ENCODE measurements around the gene EPHB1.

The EPHB1 gene

GRCh38 chr3:134794950-134795745 lies at the start of gene EPHB1:
EPHB1 (plus strand) TSS chr3:134795260.
- H3K4me3 Mint-ChIP-seq = peak within 1 kb of the TSS; percentile 81 to 85
- ATAC-seq (peak; percentile 87), DNase-seq (peak; percentile 73)
- no peak within 1 kb of the TSS for H3K27ac Mint-ChIP-seq
- peaks cover 24% of the 10 kb centered on the region for H3K4me1 Mint-ChIP-seq
- peaks cover 89% of the 10 kb centered on the region for H3K27me3 Mint-ChIP-seq
- H3K9me3 Mint-ChIP-seq = no peaks in the 10 kb centered on the region

DNA sequence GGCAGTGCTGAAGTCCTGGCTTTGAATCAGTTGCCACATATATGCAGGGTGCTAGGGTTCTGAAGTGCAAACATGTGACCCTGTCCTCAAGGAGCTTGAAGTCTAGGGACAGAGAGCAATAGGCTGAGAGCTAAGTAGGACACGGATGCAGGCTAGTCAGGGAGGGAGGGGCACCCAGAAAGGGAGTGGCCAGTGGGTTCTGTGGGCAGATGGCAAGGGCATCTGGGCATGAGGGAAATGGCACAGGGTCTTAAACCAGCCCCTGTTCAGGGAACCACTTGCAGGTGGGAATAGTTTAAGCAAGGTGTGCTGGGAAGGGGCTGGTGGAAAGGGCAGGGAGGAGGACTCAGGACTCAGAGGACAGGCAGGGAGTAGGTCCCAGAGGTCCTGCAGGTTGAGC lies 46.4 kb upstream of the EPHB1 start:
- ATAC-seq (no peak), DNase-seq (no peak)
- H3K4me3 Mint-ChIP-seq = no peak overlapping the region
- peaks cover 19% of the 10 kb centered on the region for H3K27me3 Mint-ChIP-seq
- no peak overlapping the region for H3K27ac Mint-ChIP-seq
- no peaks in the 10 kb centered on the region for H3K9me3 Mint-ChIP-seq
- H3K4me1 Mint-ChIP-seq = no peaks in the 10 kb centered on the region

- ATAC-seq = no peak
- H3K4me3 Mint-ChIP-seq = no peak overlapping the region
- H3K27me3 Mint-ChIP-seq = peaks cover 22% of the 10 kb centered on the region
- no peak overlapping the region for H3K27ac Mint-ChIP-seq
- H3K4me1 Mint-ChIP-seq = no peaks in the 10 kb centered on the region
- DNase-seq = no peak
- no peaks in the 10 kb centered on the region for H3K9me3 Mint-ChIP-seq
Measured at GRCh38 chr3:134749174-134749573, 45.9 kb upstream of the EPHB1 start.

DNA sequence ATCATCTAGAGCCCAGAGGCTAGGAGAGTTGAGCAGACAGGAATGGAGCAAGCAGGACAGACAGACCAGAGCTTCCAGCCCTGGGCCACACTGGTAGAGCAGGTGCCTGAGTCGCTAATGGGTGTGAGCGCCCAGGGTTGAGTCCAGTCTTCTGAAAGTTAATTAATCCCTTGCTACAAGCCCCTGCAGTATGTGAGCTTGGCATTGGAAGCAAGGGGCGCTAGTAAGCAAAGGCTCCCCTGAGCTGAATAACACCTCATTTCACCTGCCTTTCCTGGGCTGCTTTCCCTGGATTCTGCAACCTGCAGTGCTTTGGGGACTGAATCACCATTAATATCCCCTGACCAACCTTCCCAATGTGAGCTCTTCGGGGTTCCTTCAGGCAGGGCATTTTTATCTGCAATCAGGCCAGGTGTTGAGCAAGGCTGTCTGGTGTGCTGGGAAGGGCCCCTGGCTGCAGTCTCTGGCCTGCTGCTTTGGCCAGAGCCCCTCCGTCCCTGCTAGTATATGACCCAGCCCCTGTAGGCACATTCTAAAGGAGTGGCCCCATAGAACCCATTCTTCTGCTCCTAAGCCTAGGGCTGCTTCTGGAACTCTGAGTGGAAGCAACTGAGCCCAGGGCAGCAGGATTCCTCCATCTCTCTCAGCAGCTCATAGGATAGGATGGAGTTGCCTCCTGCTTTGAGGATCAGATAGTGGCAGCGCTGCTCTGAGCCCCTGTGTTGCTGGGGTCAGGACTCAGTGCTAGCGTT lies 45.1 kb upstream of the EPHB1 start:
- Mint-ChIP-seq H3K27me3 (peaks cover 30% of the 10 kb centered on the region), H3K9me3 (no peaks in the 10 kb centered on the region), H3K27ac (no peak overlapping the region), H3K4me3 (no peak overlapping the region), H3K4me1 (no peaks in the 10 kb centered on the region)
- ATAC-seq (no peak), DNase-seq (no peak)

GRCh38 chr3:134751831-134752230 lies 43.2 kb upstream of the EPHB1 start:
- no peak for DNase-seq
- no peaks in the 10 kb centered on the region for H3K9me3 Mint-ChIP-seq
- peak overlapping the region in 1 of 2 donors; percentile 58 for H3K27ac Mint-ChIP-seq
- no peak overlapping the region for H3K4me3 Mint-ChIP-seq
- no peaks in the 10 kb centered on the region for H3K4me1 Mint-ChIP-seq
- H3K27me3 Mint-ChIP-seq = peaks cover 35% of the 10 kb centered on the region
- ATAC-seq = no peak

DNA sequence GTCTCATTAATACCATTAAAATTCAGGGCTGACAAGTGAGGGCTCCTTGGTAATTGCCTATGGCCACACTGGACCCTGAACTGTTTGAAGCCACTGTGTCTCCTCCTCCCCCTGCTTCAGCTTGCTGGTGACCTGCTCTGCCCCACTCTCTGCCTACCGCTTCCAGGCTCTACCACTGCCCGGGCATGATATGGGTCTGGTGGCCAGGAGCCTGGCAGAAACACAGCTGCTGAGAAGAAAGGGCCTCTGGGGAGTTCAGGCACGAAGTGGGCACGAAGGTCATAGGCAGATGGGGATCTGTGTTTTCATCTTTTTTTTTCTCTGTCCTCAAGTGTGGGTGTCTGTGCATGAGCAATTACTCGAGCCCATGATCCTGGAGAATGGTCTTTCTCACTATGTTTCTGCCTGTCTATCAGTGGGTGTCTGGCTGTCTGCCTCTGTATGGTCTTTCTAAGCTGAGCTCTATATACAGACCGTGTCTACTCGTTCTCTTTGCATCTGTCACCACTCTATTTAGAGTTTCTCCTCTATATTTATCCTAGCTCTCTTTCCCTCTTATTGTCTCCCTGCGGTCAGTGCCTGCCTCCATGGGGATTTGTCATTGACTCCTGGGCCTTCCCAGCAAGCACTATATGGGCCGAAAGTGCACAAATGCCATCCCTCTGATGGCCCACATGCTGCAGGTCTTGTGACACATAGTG lies 42.1 kb upstream of the EPHB1 start:
- Mint-ChIP-seq H3K4me1 (no peaks in the 10 kb centered on the region), H3K27ac (no peak overlapping the region)

GRCh38 chr3:134753999-134754742 lies 40.9 kb upstream of the EPHB1 start:
- Mint-ChIP-seq H3K9me3 (no peaks in the 10 kb centered on the region), H3K27ac (no peak overlapping the region), H3K27me3 (peaks cover 27% of the 10 kb centered on the region), H3K4me1 (no peaks in the 10 kb centered on the region), H3K4me3 (no peak overlapping the region)
- no peak for ATAC-seq
- DNase-seq = no peak

More for the DNA sequence above, 42.1 kb upstream of the EPHB1 start:
- peaks cover 35% of the 10 kb centered on the region for H3K27me3 Mint-ChIP-seq
- DNase-seq (no peak), ATAC-seq (no peak)
- no peaks in the 10 kb centered on the region for H3K9me3 Mint-ChIP-seq
- no peak overlapping the region for H3K4me3 Mint-ChIP-seq

GRCh38 chr3:134754768-134755559 lies 40.1 kb upstream of the EPHB1 start:
- Mint-ChIP-seq H3K4me1 (no peaks in the 10 kb centered on the region), H3K4me3 (no peak overlapping the region), H3K27me3 (peaks cover 27% of the 10 kb centered on the region), H3K9me3 (no peaks in the 10 kb centered on the region), H3K27ac (no peak overlapping the region)
- peak; percentile 62 for ATAC-seq
- peak; percentile 30 to 33 for DNase-seq

DNA sequence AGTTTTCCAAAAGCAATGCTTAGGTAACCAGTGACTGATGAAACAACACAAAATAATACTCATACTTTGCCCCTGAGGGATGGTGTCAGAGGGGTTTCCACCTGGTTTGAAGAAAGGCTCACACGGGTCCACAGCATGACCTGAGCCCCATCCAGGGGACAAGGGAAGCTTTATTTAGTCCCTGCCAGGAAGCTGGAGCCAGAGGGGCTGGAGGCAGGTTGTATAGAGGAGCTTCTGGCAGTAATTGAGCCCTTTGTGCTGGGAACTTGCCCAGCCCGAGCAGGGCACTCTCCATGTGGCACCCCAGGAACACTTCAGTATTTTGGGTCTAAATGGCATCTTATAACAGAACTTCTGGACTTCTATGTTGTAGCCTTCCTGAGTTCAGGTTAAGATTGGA lies 39.2 kb upstream of the EPHB1 start:
- DNase-seq (no peak), ATAC-seq (no peak)
- Mint-ChIP-seq H3K4me3 (no peak overlapping the region), H3K9me3 (no peaks in the 10 kb centered on the region), H3K4me1 (no peaks in the 10 kb centered on the region), H3K27me3 (peaks cover 27% of the 10 kb centered on the region), H3K27ac (no peak overlapping the region)

GRCh38 chr3:134757549-134758069 lies 37.5 kb upstream of the EPHB1 start:
- no peaks in the 10 kb centered on the region for H3K4me1 Mint-ChIP-seq
- ATAC-seq (no peak), DNase-seq (no peak)
- H3K27me3 Mint-ChIP-seq = peaks cover 26% of the 10 kb centered on the region
- H3K9me3 Mint-ChIP-seq = no peaks in the 10 kb centered on the region
- H3K27ac Mint-ChIP-seq = no peak overlapping the region
- H3K4me3 Mint-ChIP-seq = no peak overlapping the region

DNA sequence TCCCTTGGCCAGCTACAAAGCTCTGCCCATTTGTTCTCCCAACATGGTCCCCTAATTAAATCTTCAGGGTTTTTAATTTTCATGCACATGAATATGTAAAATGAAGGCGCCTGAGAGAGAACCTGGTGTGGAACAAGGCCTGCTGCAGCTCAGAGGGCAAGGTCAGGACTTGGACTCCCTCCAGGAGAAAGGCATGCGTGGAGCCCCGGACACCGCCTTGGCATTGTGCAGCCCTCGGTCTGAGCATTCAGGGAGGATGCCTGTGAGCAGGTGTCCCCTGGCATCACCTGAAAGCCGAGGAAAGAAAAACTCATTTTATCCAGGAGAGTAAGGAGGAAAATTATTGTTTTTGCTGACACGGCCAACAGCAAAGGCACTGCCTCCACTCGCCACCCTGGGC lies 33.8 kb upstream of the EPHB1 start:
- Mint-ChIP-seq H3K4me1 (no peaks in the 10 kb centered on the region), H3K9me3 (no peaks in the 10 kb centered on the region), H3K27ac (no peak overlapping the region), H3K4me3 (no peak overlapping the region), H3K27me3 (peaks cover 5% of the 10 kb centered on the region)
- DNase-seq (no peak), ATAC-seq (no peak)

- no peaks in the 10 kb centered on the region for H3K9me3 Mint-ChIP-seq
- no peak overlapping the region for H3K4me3 Mint-ChIP-seq
- ATAC-seq (no peak), DNase-seq (no peak)
- H3K27me3 Mint-ChIP-seq = no peaks in the 10 kb centered on the region
- H3K4me1 Mint-ChIP-seq = no peaks in the 10 kb centered on the region
- no peak overlapping the region for H3K27ac Mint-ChIP-seq
Measured at GRCh38 chr3:134762016-134762415, 33.0 kb upstream of the EPHB1 start.

DNA sequence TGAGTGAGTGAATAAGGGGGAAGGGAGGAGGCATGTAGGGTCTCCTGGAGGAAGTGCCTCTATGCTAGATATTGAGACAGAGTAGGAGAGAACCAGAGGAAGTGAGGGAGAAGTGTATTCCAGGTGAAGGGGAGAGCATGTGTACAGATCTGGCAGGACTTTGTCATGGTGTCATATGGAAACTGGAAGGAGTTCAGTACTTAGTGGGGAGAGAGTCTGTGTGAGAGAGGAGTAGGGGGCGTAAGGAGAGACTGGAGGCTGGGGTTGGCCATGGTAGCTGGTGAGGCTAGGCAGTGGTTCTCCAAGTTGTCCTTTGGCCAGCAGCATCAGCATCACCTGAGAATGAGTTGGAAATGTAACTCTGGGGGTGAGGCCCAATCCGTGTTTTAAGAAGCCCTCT lies 29.6 kb upstream of the EPHB1 start:
- H3K27me3 Mint-ChIP-seq = no peaks in the 10 kb centered on the region
- no peak overlapping the region for H3K4me3 Mint-ChIP-seq
- H3K4me1 Mint-ChIP-seq = no peaks in the 10 kb centered on the region
- H3K27ac Mint-ChIP-seq = peak overlapping the region in 1 of 2 donors; percentile 9
- ATAC-seq = no peak
- DNase-seq = no peak
- no peaks in the 10 kb centered on the region for H3K9me3 Mint-ChIP-seq

DNA sequence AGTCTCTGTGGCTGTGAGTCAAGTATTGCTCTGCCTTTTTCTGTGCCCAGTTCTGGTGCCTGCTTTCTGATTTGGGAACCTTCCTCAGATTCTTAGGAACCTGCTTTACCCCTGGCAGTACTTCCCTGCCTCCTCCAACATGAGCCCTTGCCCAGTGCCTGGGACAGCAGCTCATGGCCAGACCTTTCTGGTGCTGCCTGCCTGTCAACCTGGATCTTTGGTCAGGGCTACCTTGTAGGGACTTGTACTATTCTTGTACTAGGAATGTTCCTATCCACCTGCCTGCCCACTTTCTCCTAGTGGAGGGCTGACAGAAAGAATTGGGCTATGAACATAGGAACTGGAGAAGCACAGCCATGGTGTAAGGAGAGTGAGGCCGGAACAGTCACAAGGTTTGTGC lies 28.8 kb upstream of the EPHB1 start:
- DNase-seq = no peak
- H3K27ac Mint-ChIP-seq = peak overlapping the region in 1 of 2 donors; percentile 23
- no peak overlapping the region for H3K4me3 Mint-ChIP-seq
- H3K4me1 Mint-ChIP-seq = no peaks in the 10 kb centered on the region
- ATAC-seq = peak; percentile 5
- no peaks in the 10 kb centered on the region for H3K9me3 Mint-ChIP-seq
- no peaks in the 10 kb centered on the region for H3K27me3 Mint-ChIP-seq

All from stimulated activated naive CD8-positive, alpha-beta T cell treated with anti-CD3 and anti-CD28 coated beads, Interleukin-15, amount 100 ng/mL, for 72 hours (primary cell).